IPS-18c (cell line): ENCODE results near the gene MARVELD2.
"Not testable (repeated sequence)": the region's sequence is repeated elsewhere in the genome, so short reads cannot be mapped to it uniquely, and the experiment has no call there.

Source experiments
- H3K4me3 ChIP-seq: 2 replicates; pipeline ENCODE4 v1.7.0; 2013; ENCODE audit warnings: low read depth, mild to moderate bottlenecking, low read length, moderate library complexity; ENCODE audit not compliant: insufficient read depth
- H3K9me3 ChIP-seq: one replicate; pipeline ENCODE4 v1.6.1; 2013; ENCODE audit warnings: mild to moderate bottlenecking, low read length, moderate library complexity; ENCODE audit not compliant: control insufficient read depth, insufficient read depth

Gene MARVELD2

GRCh38 chr5:69432412-69433206, 17.7 kb downstream of the MARVELD2 start:
- Histone ChIP-seq H3K9me3 (no peaks in the 10 kb centered on the region), H3K4me3 (no peak overlapping the region)

GRCh38 chr5:69435276-69435884, 20.5 kb downstream of the MARVELD2 start:
- not testable (repeated sequence) for H3K4me3 ChIP-seq, H3K9me3 ChIP-seq

GRCh38 chr5:69444127-69444754, 29.3 kb downstream of the MARVELD2 start:
- Histone ChIP-seq H3K4me3 (no peak overlapping the region), H3K9me3 (no peaks in the 10 kb centered on the region)

- H3K9me3 ChIP-seq = no peaks in the 10 kb centered on the region
- no peak overlapping the region for H3K4me3 ChIP-seq
Observed at GRCh38 chr5:69449511-69449910, 34.6 kb downstream of the MARVELD2 start.

GRCh38 chr5:69450116-69450515, 35.2 kb downstream of the MARVELD2 start:
- no peaks in the 10 kb centered on the region for H3K9me3 ChIP-seq
- no peak overlapping the region for H3K4me3 ChIP-seq

GRCh38 chr5:69450527-69450926, 35.6 kb downstream of the MARVELD2 start:
- not testable (repeated sequence) for H3K9me3 ChIP-seq, H3K4me3 ChIP-seq

GRCh38 chr5:69451941-69452647, 37.2 kb downstream of the MARVELD2 start:
- H3K4me3 ChIP-seq = no peak overlapping the region
- no peaks in the 10 kb centered on the region for H3K9me3 ChIP-seq

- H3K4me3 ChIP-seq, H3K9me3 ChIP-seq: not testable (repeated sequence)
Observed at GRCh38 chr5:69453487-69453886, 38.6 kb downstream of the MARVELD2 start.

- Histone ChIP-seq H3K4me3 (no peak overlapping the region), H3K9me3 (no peaks in the 10 kb centered on the region)
Observed at GRCh38 chr5:69454460-69455249, 39.7 kb downstream of the MARVELD2 start.

- not testable (repeated sequence) for H3K4me3 ChIP-seq, H3K9me3 ChIP-seq
Observed at GRCh38 chr5:69455428-69455988, 40.6 kb downstream of the MARVELD2 start.

GRCh38 chr5:69462170-69462569, 47.3 kb downstream of the MARVELD2 start:
- Histone ChIP-seq H3K4me3 (no peak overlapping the region), H3K9me3 (no peaks in the 10 kb centered on the region)

GRCh38 chr5:69466375-69466774, 51.5 kb downstream of the MARVELD2 start:
- H3K9me3 ChIP-seq, H3K4me3 ChIP-seq: not testable (repeated sequence)

- H3K9me3 ChIP-seq = no peaks in the 10 kb centered on the region
- no peak overlapping the region for H3K4me3 ChIP-seq
Observed at GRCh38 chr5:69467442-69468225, 52.7 kb downstream of the MARVELD2 start.

GRCh38 chr5:69468631-69469030, 53.7 kb downstream of the MARVELD2 start:
- Histone ChIP-seq H3K4me3 (no peak overlapping the region), H3K9me3 (no peaks in the 10 kb centered on the region)

GRCh38 chr5:69471516-69471915, 56.6 kb downstream of the MARVELD2 start:
- H3K4me3 ChIP-seq, H3K9me3 ChIP-seq: not testable (repeated sequence)

- not testable (repeated sequence) for H3K9me3 ChIP-seq, H3K4me3 ChIP-seq
Observed at GRCh38 chr5:69472535-69473143, 57.7 kb downstream of the MARVELD2 start.
